Coronary artery (tissue), 2 donors: ENCODE results near the gene PTPRR.

Experiments
- DNase-seq: peaks from one replicate; pipeline ENCODE4 v3.0.0-alpha.2; 2017; ENCODE audit warnings: low spot score
- H3K27ac ChIP-seq, 2 donors: fragments of 200-600 bp; sonication (generic); one replicate each; pipeline ENCODE4 v1.5.1; 2016 to 2019
- H3K4me3 ChIP-seq: fragments of 200-600 bp; sonication (generic); 2 replicates; pipeline ENCODE4 v1.5.1; 2016; ENCODE audit warnings: mild to moderate bottlenecking, moderate library complexity
- CTCF ChIP-seq: fragments of 200-600 bp; sonication (generic); IDR thresholded peaks from one replicate; pipeline ENCODE4 v1.5.1; 2019; ENCODE audit warnings: antibody characterized with exemption

Gene PTPRR

GRCh38 chr12:70918321-70918720, 2.2 kb downstream of the PTPRR start:
- no peak for TF ChIP-seq CTCF
- no peak overlapping the region for H3K4me3 ChIP-seq
- H3K27ac ChIP-seq = no peak overlapping the region
- no peak for DNase-seq

DNA sequence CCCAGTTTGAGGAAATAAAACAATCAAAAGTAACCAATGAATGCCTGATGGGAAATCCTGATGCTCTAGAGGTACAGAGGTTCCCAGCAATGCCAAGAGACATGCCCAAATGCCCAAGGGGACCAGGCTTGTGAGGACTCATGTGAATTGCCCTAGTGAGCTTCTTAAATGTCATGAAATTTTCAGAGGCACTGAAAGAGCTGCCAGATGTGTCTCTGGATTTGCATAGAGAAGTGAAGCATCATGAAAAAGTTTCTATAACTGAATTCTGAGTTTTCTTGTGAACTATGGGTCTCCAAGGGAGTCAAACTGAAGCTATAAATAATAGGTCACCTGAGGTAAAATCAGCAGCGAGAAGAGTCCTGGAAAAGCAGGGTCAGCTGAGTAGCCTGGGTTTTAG, 9.9 kb downstream of the PTPRR start:
- H3K27ac ChIP-seq = no peak overlapping the region
- DNase-seq = no peak
- no peak for TF ChIP-seq CTCF
- no peak overlapping the region for H3K4me3 ChIP-seq

DNA sequence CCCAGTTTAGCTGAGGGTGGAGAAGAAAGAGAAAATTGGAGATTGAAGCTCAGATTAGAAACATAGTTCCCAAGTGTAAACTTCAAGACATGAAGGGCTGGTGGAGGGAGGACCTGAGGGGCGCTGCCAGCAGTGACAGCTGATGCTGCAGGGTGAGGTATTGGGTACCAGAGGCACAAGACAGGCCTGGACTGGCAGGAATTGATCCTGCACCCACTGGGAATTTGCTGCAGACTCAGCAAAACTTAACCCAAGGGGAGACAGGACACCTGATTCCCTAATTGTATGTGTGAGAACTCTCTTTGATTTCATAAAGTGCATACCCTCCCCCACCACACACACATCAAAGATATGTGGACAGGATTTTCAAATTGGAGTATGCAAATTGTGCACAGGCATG, 11.6 kb downstream of the PTPRR start:
- DNase-seq = no peak
- TF ChIP-seq CTCF = no peak
- H3K4me3 ChIP-seq = no peak overlapping the region
- H3K27ac ChIP-seq = no peak overlapping the region

GRCh38 chr12:70907412-70907811, 13.1 kb downstream of the PTPRR start:
- Histone ChIP-seq H3K4me3 (no peak overlapping the region), H3K27ac (no peak overlapping the region)
- no peak for DNase-seq
- TF ChIP-seq CTCF = no peak

DNA sequence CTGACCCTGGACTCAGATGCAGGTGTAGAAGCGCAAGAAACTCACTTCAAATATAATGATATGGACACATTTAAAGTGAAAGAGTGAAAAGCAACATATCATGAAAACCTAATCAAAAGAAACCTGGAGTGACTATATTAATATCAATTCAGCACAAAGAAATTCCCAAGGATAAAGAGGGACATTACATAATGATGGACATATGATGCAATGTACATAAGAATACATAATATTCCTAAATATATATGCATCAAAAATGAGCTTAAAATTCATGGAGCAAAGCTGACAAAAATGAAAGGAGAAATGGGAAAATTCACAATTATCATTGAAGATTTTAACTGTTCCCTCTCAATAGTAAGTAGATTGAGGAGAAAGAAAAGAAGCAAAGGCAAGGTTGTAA, 24.6 kb downstream of the PTPRR start:
- TF ChIP-seq CTCF = no peak
- DNase-seq = no peak

DNA sequence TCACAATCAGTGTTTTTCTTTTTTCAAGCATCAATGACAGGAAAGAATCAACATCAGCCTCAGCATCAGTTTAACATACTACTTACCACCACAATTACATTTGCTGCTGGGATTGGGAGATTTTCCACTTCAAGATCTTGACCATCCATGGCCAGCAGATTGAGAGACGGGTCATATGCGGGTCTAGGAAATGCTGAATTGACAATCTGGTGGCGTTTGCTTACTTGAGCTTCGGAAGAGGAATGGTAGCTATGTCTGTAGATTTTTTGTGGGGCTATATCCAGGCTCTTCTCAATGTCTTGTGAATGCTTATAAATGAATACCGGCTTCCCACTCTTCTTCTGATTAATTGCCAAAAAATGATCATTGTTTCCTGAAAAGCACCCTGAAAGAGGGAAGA, 27.9 kb downstream of the PTPRR start:
- no peak overlapping the region for H3K27ac ChIP-seq
- DNase-seq = no peak
- TF ChIP-seq CTCF = no peak
- H3K4me3 ChIP-seq = no peak overlapping the region

More for the DNA sequence above, 24.6 kb downstream of the PTPRR start:
- no peak overlapping the region for H3K4me3 ChIP-seq
- H3K27ac ChIP-seq = no peak overlapping the region

GRCh38 chr12:70890895-70891832, 29.4 kb downstream of the PTPRR start:
- Histone ChIP-seq H3K27ac (no peak overlapping the region), H3K4me3 (no peak overlapping the region)
- DNase-seq = no peak
- TF ChIP-seq CTCF = no peak
